Stimulated activated naive CD8-positive, alpha-beta T cell treated with anti-CD3 and anti-CD28 coated beads, Interleukin-15, Interleukin-2, amounts not matched to agents 100 U/mL and 50 U/mL, for 24 hours (primary cell): ENCODE measurements around the gene WAC.

ENCODE experiments used
- ATAC-seq: fragments of 150-1000 bp; cut with Tn5 transposase; one replicate; pipeline ENCODE4 v1.10.0; 2021
- DNase-seq: peaks from one replicate; pipeline ENCODE4 v3.0.0; 2021

WAC gene

DNA sequence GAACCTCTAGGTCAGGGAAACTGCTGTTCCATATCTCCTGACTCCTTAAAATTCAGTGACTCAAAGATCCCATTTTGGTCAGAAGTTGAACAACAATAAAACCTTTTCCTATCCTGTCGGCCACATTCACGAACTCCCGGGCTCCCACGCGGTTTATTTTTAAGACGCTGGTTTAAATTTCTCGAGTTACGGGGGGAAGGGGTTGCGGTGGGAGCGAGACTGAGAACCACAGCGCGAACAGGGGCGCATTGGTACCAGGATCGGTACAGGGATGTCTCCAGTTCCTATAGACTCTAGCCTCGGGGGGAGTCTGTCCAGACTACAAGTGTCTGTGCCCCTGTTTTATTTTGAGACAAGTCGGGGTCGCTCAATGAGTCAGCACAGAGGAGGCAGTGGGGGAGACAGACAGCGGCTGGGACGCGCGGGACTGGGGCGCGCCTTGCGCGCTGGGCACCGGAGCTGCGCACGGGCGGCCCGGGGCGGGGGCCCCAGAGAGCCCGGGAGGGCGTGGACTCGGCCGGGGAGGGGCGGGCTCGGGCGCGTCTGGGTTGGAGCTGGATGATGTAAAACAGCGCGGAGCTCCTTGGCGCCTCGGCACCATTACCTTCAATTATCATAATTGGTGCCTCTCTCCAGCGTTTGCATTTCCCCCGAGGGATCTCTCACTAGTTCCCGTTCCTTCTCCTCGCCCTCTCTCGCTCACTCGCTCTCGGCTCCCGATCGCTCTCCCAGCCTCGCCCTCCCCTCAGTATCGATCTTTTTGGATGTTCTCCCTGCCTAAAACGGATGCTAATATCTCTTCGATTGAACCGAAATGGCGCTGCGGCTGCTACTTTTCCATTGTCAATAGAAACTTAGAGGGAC lies 135.7 kb downstream of the WAC start:
- peak; percentile 79 for ATAC-seq
- peak; percentile 54 for DNase-seq

DNA sequence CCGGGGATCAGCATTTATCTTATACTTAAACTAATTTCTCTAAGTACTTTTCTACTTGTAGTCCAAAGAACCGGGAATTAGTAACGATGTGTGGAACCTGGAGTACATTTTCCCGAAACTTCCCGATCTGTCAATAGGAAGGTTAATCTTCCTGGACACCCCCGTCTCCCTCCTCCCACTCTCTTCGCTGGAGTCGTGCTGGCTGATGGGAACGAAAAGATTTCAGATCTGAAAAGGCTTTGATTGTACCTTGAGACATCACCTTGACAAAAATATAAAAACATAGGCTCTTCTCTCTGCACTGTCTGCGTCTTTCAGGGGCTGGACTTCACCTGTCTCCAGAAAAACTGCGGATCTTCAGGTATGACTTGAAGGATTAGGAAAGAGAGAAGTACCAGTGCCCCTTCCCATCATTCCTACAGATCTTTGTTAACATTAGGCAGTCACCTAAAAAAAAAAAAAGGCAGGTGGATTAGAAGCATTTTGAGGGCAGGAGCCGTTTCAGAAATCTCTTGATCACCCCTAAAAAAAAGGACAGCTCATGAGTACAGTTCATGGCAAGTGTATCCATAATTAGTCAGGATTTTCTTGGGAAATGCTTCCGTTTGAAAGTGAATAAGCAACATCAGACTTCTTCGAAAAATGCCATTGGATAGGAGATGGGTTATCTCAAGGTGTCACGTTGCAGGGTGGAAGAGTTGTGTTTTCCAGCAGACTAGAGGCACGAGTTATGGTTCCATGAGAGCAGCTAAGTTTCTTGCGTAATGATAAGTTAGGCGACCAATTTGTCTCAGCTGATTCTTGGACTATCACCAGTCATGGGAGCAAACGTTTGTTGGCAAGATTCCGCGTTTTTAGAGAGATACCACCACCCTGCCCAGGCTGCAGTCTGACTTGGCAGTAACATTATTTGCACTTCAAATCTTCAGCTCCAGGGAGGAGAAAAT lies 136.6 kb downstream of the WAC start:
- no peak for ATAC-seq
- DNase-seq: no peak
